Osteoblast (primary cell): ENCODE results near the gene RUNX2. TPM values are rescaled to one million over a fixed set of nuclear protein-coding genes. Genes with fewer than 3 reads are reported as not detected.

Experiments used
- DNase-seq: peaks from one replicate; pipeline ENCODE4 v3.0.0; 2011; ENCODE audit warnings: low spot score, mixed read lengths; ENCODE audit not compliant: insufficient read length; ENCODE audit errors: missing footprints
- H2AFZ ChIP-seq: 2 replicates; pipeline ENCODE4 v1.6.0; 2011; ENCODE audit warnings: mild to moderate bottlenecking, low read length
- H3K27ac ChIP-seq: 2 replicates; pipeline ENCODE4 v1.5.1; 2011; ENCODE audit warnings: mild to moderate bottlenecking, low read depth, low read length, moderate library complexity
- H3K27me3 ChIP-seq: 2 replicates; pipeline ENCODE4 v1.6.0; 2012; ENCODE audit warnings: mild to moderate bottlenecking, control low read depth, inconsistent platforms, low read length, moderate library complexity; ENCODE audit not compliant: insufficient read depth
- H3K36me3 ChIP-seq: 2 replicates; pipeline ENCODE4 v1.5.1; 2011; ENCODE audit warnings: mild to moderate bottlenecking, low read length, control low read depth, moderate library complexity; ENCODE audit not compliant: insufficient read depth
- H3K4me1 ChIP-seq: 2 replicates; pipeline ENCODE4 v1.5.1; 2011; ENCODE audit warnings: mild to moderate bottlenecking, low read length, control low read depth, moderate library complexity; ENCODE audit not compliant: insufficient read depth
- H3K4me2 ChIP-seq: 2 replicates; pipeline ENCODE4 v1.6.0; 2011; ENCODE audit warnings: mild to moderate bottlenecking, low read length; ENCODE audit not compliant: insufficient read depth
- H3K4me3 ChIP-seq: fragments of 200-600 bp; sonication (generic); 3 replicates; pipeline ENCODE4 v1.5.1; 2012; ENCODE audit warnings: mild to moderate bottlenecking, low read length, inconsistent platforms; ENCODE audit not compliant: insufficient read depth
- H3K79me2 ChIP-seq: 2 replicates; pipeline ENCODE4 v1.6.0; 2012; ENCODE audit warnings: mild to moderate bottlenecking, low read length, control low read depth, inconsistent platforms; ENCODE audit not compliant: insufficient read depth
- H3K9me3 ChIP-seq: 2 replicates; pipeline ENCODE4 v1.5.1; 2011; ENCODE audit warnings: low read depth, low read length, control low read depth
- H4K20me1 ChIP-seq: 2 replicates; pipeline ENCODE4 v1.6.0; 2012; ENCODE audit warnings: mild to moderate bottlenecking, low read length, control low read depth; ENCODE audit not compliant: insufficient read depth
- total RNA-seq: library from RNA; depleted of rRNA; stranded (reverse); fragments of >200 nt; gene quantifications from 2 replicates; pipeline ENCODE4 v1.2.3, GENCODE V29; 2012
- TF ChIP-seq, protein P1 (sequence below): IDR thresholded peaks from 2 replicates; pipeline ENCODE4 v1.5.1; 2011; ENCODE audit warnings: mild to moderate bottlenecking, low read depth, low read length, moderate library complexity; ENCODE audit errors: extremely low read depth

Gene RUNX2
- total RNA-seq, 1 donor, result 30.0 TPM

DNA sequence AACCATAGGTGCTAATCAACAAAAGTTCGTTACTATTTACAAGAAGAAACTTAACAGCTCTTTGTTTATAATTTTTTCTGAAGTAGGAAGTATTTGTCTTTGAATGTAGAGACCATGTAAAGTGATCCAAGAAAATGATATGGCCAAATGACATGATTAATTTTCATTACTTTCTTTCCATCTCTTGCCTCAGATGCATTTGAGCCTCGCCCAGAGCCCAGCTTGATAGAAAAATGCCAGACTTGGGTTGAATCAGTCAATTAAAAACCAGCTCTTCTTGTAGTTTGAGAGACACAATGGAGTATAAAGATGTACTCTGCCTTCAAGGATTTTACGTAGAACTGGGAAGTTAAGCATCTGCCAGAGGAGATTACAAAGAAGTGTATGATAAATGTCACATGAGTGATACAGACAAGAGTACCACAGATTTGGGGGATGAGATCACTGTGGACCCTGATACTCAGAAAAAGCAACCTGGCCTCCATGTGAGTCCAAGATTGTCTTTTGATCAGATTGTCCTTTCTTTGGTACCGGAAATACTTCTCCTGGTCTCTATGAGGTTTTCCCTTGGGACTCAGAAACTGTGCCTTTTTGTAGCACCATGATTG lies 142.1 kb downstream of the RUNX2 start:
- Histone ChIP-seq H3K9me3 (no peaks in the 10 kb centered on the region), H3K4me2 (no peak overlapping the region), H3K4me3 (no peak overlapping the region), H3K27ac (no peak overlapping the region), H3K27me3 (no peaks in the 10 kb centered on the region), H3K36me3 (peaks cover 21% of the 10 kb centered on the region), H4K20me1 (no peaks in the 10 kb centered on the region), H3K79me2 (peaks cover 41% of the 10 kb centered on the region), H3K4me1 (peaks cover 25% of the 10 kb centered on the region), H2AFZ (no peak overlapping the region)
- TF ChIP-seq, protein P1, sequence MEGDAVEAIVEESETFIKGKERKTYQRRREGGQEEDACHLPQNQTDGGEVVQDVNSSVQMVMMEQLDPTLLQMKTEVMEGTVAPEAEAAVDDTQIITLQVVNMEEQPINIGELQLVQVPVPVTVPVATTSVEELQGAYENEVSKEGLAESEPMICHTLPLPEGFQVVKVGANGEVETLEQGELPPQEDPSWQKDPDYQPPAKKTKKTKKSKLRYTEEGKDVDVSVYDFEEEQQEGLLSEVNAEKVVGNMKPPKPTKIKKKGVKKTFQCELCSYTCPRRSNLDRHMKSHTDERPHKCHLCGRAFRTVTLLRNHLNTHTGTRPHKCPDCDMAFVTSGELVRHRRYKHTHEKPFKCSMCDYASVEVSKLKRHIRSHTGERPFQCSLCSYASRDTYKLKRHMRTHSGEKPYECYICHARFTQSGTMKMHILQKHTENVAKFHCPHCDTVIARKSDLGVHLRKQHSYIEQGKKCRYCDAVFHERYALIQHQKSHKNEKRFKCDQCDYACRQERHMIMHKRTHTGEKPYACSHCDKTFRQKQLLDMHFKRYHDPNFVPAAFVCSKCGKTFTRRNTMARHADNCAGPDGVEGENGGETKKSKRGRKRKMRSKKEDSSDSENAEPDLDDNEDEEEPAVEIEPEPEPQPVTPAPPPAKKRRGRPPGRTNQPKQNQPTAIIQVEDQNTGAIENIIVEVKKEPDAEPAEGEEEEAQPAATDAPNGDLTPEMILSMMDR, result no peak
- DNase-seq, result no peak

DNA sequence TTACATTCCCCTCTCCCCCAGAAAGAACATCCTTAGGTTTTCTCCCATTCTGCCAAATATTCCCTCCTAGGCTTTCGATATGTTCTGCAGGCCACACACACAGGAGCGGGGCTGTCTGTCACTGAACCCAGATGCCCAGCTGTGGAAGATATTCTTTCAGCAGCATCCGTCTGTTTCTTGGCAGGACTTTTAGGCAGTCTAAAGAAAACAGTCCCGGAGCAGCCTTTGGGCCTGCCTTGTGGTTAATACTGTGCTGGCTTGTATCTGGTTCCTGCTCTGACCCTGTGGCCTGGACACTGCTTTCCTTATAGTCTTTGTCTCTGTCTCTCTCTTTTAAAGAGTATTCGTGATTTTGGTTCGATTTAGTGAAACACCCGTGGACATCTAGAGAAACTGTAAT lies 144.3 kb downstream of the RUNX2 start:
- peaks cover 53% of the 10 kb centered on the region for H3K79me2 ChIP-seq
- H3K9me3 ChIP-seq, result no peaks in the 10 kb centered on the region
- H2AFZ ChIP-seq, result peak overlapping the region; percentile 37
- no peaks in the 10 kb centered on the region for H4K20me1 ChIP-seq
- no peaks in the 10 kb centered on the region for H3K27me3 ChIP-seq
- TF ChIP-seq, protein P1, result no peak
- peaks cover 21% of the 10 kb centered on the region for H3K36me3 ChIP-seq
- DNase-seq, result peak; percentile 88
- peak overlapping the region; percentile 59 for H3K4me2 ChIP-seq
- H3K4me1 ChIP-seq, result peaks cover 30% of the 10 kb centered on the region
- peak overlapping the region; percentile 49 for H3K27ac ChIP-seq
- peak overlapping the region; percentile 8 for H3K4me3 ChIP-seq

DNA sequence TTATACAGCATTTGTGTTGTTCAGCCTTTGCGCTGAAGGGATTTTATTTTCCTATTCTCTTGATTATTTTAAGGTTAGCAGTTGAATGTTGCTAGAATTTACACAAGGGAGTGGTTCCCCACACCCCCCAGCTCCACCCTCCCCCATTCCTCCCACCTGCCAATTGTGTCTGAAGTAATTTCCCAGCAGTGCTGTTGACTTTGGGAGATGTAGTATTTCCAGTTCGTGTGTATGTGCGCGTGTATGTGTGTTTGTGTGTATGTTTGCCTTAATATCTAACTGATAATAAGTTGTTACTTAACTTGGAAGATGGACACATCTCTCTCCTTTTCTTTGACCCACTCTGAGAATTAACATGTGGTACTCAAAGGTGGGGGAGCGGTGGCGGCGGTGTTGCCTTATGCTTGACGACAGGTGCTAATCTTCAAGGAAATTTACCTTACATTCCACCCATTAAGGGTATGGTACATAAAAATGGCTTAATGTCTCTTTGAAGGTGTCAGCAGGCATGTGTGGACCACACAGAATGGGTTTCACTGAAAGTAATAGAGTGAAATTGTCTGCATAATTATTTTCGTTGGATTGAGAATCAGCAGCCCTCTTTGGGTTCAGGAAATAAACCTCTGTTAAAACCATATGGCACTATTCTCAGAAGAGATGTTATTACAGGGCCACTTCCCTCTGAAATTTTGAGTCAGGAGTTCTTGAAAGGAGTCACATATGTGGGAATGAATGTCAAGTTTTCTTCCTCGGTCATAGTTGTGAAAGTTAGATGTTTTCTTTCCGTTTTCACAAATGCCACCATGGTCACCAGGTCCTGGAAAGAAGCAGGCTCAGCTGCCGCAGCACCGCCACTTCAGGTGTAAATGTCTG lies 145.2 kb downstream of the RUNX2 start:
- Histone ChIP-seq H3K4me2 (peak overlapping the region; percentile 4), H3K9me3 (no peaks in the 10 kb centered on the region), H3K36me3 (peaks cover 12% of the 10 kb centered on the region), H4K20me1 (no peaks in the 10 kb centered on the region), H3K4me1 (peaks cover 40% of the 10 kb centered on the region), H3K4me3 (no peak overlapping the region), H3K27me3 (no peaks in the 10 kb centered on the region), H3K27ac (peak overlapping the region; percentile 57), H3K79me2 (peaks cover 50% of the 10 kb centered on the region), H2AFZ (no peak overlapping the region)
- no peak for DNase-seq
- TF ChIP-seq, protein P1, result no peak

DNA sequence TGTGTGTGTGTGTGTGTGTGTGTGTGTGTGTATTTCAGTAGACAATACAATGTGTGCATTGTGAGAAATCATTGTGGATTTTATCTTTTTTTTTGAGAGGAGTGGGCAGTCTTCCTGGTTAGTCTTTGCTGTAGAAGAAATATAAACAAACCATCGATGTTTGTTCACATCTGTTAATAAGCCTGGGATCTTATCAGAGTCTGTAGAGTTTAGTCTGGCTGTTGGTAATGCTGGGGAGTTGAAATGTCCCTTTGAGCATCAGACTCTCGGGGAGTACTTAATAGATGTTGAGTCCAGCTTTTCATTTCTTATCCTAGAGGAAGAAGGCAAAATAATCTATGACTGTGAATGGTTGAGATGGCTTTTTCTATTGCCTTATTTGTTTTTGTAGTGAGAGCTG lies 146.2 kb downstream of the RUNX2 start:
- Histone ChIP-seq H3K27ac (peak overlapping the region; percentile 57), H3K9me3 (no peaks in the 10 kb centered on the region), H4K20me1 (no peaks in the 10 kb centered on the region), H3K79me2 (peaks cover 56% of the 10 kb centered on the region), H3K4me3 (no peak overlapping the region), H3K4me1 (peaks cover 45% of the 10 kb centered on the region), H3K27me3 (no peaks in the 10 kb centered on the region), H3K36me3 (peaks cover 17% of the 10 kb centered on the region), H3K4me2 (no peak overlapping the region), H2AFZ (no peak overlapping the region)
- no peak for DNase-seq
- TF ChIP-seq, protein P1, result no peak
